ENCODE results near the gene MAGI1.

The MAGI1 gene

GRCh38 chr3:65972765-65973164 lies 66.0 kb downstream of the MAGI1 start:
- DNase-seq (ENCODE audit: low read depth, low spot score) = no peak

- no peak for DNase-seq (ENCODE audit: low read depth, low spot score)
Measured at GRCh38 chr3:65971293-65972252, 67.1 kb downstream of the MAGI1 start.

- no peak for DNase-seq (ENCODE audit: low read depth, low spot score)
Measured at GRCh38 chr3:65968996-65969395, 69.7 kb downstream of the MAGI1 start.

- no peak for DNase-seq (ENCODE audit: low read depth, low spot score)
Measured at GRCh38 chr3:65967451-65967850, 71.3 kb downstream of the MAGI1 start.

GRCh38 chr3:65964838-65965237 lies 73.9 kb downstream of the MAGI1 start:
- DNase-seq (ENCODE audit: low read depth, low spot score) = no peak

GRCh38 chr3:65963787-65964677 lies 74.7 kb downstream of the MAGI1 start:
- DNase-seq (ENCODE audit: low read depth, low spot score) = peak; percentile 78

GRCh38 chr3:65961733-65962132 lies 77.0 kb downstream of the MAGI1 start:
- no peak for DNase-seq (ENCODE audit: low read depth, low spot score)

- DNase-seq (ENCODE audit: low read depth, low spot score) = no peak
Measured at GRCh38 chr3:65961128-65961527, 77.6 kb downstream of the MAGI1 start.

- DNase-seq (ENCODE audit: low read depth, low spot score) = peak; percentile 52
Measured at GRCh38 chr3:65960087-65960486, 78.6 kb downstream of the MAGI1 start.

GRCh38 chr3:65958216-65958615 lies 80.5 kb downstream of the MAGI1 start:
- no peak for DNase-seq (ENCODE audit: low read depth, low spot score)

GRCh38 chr3:65955792-65956477 lies 82.8 kb downstream of the MAGI1 start:
- DNase-seq (ENCODE audit: low read depth, low spot score) = peak; percentile 40

GRCh38 chr3:65953881-65954733 lies 84.6 kb downstream of the MAGI1 start:
- peak; percentile 81 for DNase-seq (ENCODE audit: low read depth, low spot score)

- DNase-seq (ENCODE audit: low read depth, low spot score) = peak; percentile 75
Measured at GRCh38 chr3:65953301-65953812, 85.4 kb downstream of the MAGI1 start.

GRCh38 chr3:65952842-65953241 lies 85.9 kb downstream of the MAGI1 start:
- DNase-seq (ENCODE audit: low read depth, low spot score) = no peak

GRCh38 chr3:65951836-65952505 lies 86.7 kb downstream of the MAGI1 start:
- DNase-seq (ENCODE audit: low read depth, low spot score) = no peak

- no peak for DNase-seq (ENCODE audit: low read depth, low spot score)
Measured at GRCh38 chr3:65950340-65951326, 88.1 kb downstream of the MAGI1 start.

- DNase-seq (ENCODE audit: low read depth, low spot score) = no peak
Measured at GRCh38 chr3:65948841-65949573, 89.7 kb downstream of the MAGI1 start.

- DNase-seq (ENCODE audit: low read depth, low spot score) = no peak
Measured at GRCh38 chr3:65946438-65946837, 92.3 kb downstream of the MAGI1 start.

Data from astrocyte of the hippocampus (primary cell).